Measurements from ENCODE around the gene FCHSD2. TPM values are rescaled to one million over a fixed set of nuclear protein-coding genes. Genes with fewer than 3 reads are reported as not detected.

FCHSD2 gene
- total and polyA plus RNA-seq, 2 donors (not counting 1 experiment from before 2014, with no cell fraction given): 113 to 189 TPM

- TF ChIP-seq CTCF (IDR thresholded peaks at IDR 0.05) (no peak), EZH2 (IDR thresholded peaks at IDR 0.05; ENCODE audit: borderline replicate concordance, insufficient read depth, low read depth, low read length, poor library complexity, severe bottlenecking) (no peak)
- peak overlapping the region; percentile 43 for H3K4me2 ChIP-seq (replicated peaks; ENCODE audit: low read depth, low read length, poor library complexity, severe bottlenecking)
- ATAC-seq (ENCODE audit: low read depth): peak; percentile 74
- H3K4me3 Mint-ChIP-seq: peak overlapping the region; percentile 56
- DNase-seq: peak; percentile 72
- H3K4me1 ChIP-seq (ENCODE audit: control insufficient read depth in 2 of 2, insufficient read depth in 2 of 2, low read length in 2 of 2): peaks cover 60 to 68% of the 10 kb centered on the region in 2 donors
- peaks cover 87% of the 10 kb centered on the region for H3K79me2 ChIP-seq (ENCODE audit: control insufficient read depth, insufficient read depth, low read length)
- H3K9ac ChIP-seq (ENCODE audit: low read length): peak overlapping the region; percentile 22
- peaks cover 12 to 47% of the 10 kb centered on the region in 2 experiments for H3K36me3 ChIP-seq (replicated peaks in 1 of 2; ENCODE audit: control extremely low read depth in 1 of 2, control insufficient read depth in 1 of 2, extremely low read depth in 1 of 2, insufficient read depth in 2 of 2, low read length in 1 of 2)
- H3K4me3 ChIP-seq (ENCODE audit: control extremely low read depth in 1 of 5, extremely low read depth in 1 of 5, insufficient read depth in 1 of 5, low read depth in 2 of 5, low read length in 4 of 5): peak overlapping the region in 1 of 5 experiments; percentile 31
- no peaks in the 10 kb centered on the region for H3K27me3 Mint-ChIP-seq
- H2AFZ ChIP-seq (ENCODE audit: insufficient read depth, low read depth, low read length, poor library complexity, severe bottlenecking): no peak overlapping the region
- H3K27ac Mint-ChIP-seq: peak overlapping the region; percentile 81
- intact Hi-C loops (cut with micrococcal nuclease): loop anchor here (2.0 to 5.0 kb wide), 3 partner anchors 36 to 140 kb away; partner anchors contain the start of gene FCHSD2
- peaks cover 1 to 13% (median 8%) of the 10 kb centered on the region in 3 donors for H3K9me3 ChIP-seq (ENCODE audit: control extremely low read depth in 1 of 3, control insufficient read depth in 2 of 3, insufficient read depth in 1 of 3, low read length in 2 of 3)
- H3K9me3 Mint-ChIP-seq (ENCODE audit: insufficient read depth): peaks cover 6% of the 10 kb centered on the region
- POLR2A ChIA-PET: no interaction called here
- H4K20me1 ChIP-seq (ENCODE audit: control insufficient read depth, insufficient read depth, low read length, poor library complexity, severe bottlenecking): no peaks in the 10 kb centered on the region
- CTCF ChIA-PET: interaction anchor here (1.0 kb wide), 1 partner anchor 139 kb away, joined by 3 read pairs; the partner anchor contains the start of gene FCHSD2
- H3K27ac ChIP-seq (ENCODE audit: low read length in 2 of 2): peak overlapping the region; percentile 86 to 87
- H3K4me1 Mint-ChIP-seq: peaks cover 66% of the 10 kb centered on the region
- no peaks in the 10 kb centered on the region for H3K27me3 ChIP-seq (replicated peaks in 1 of 4; ENCODE audit: control extremely low read depth in 1 of 4, control insufficient read depth in 3 of 4, insufficient read depth in 4 of 4, low read length in 3 of 4)
Measured at GRCh38 chr11:73003088-73003487, 139.0 kb downstream of the FCHSD2 start.

GRCh38 chr11:73002214-73002613 lies 139.9 kb downstream of the FCHSD2 start:
- no peak for TF ChIP-seq EZH2 (IDR thresholded peaks at IDR 0.05; ENCODE audit: borderline replicate concordance, insufficient read depth, low read depth, low read length, poor library complexity, severe bottlenecking)
- no peak for TF ChIP-seq CTCF (IDR thresholded peaks at IDR 0.05)
- no peaks in the 10 kb centered on the region for H3K27me3 ChIP-seq (replicated peaks in 1 of 4; ENCODE audit: control extremely low read depth in 1 of 4, control insufficient read depth in 3 of 4, insufficient read depth in 4 of 4, low read length in 3 of 4)
- no peak overlapping the region for H2AFZ ChIP-seq (ENCODE audit: insufficient read depth, low read depth, low read length, poor library complexity, severe bottlenecking)
- Mint-ChIP-seq H3K27me3 (no peaks in the 10 kb centered on the region), H3K27ac (peak overlapping the region; percentile 16), H3K4me1 (peaks cover 67% of the 10 kb centered on the region), H3K4me3 (peak overlapping the region; percentile 21), H3K9me3 (ENCODE audit: insufficient read depth) (peaks cover 6% of the 10 kb centered on the region)
- peaks cover 62 to 64% of the 10 kb centered on the region in 2 donors for H3K4me1 ChIP-seq (ENCODE audit: control insufficient read depth in 2 of 2, insufficient read depth in 2 of 2, low read length in 2 of 2)
- H3K79me2 ChIP-seq (ENCODE audit: control insufficient read depth, insufficient read depth, low read length): peaks cover 87% of the 10 kb centered on the region
- ChIA-PET CTCF (interaction anchor here (1.0 kb wide), 1 partner anchor 140 kb away, joined by 3 read pairs; the partner anchor contains the start of gene FCHSD2), POLR2A (no interaction called here)
- intact Hi-C loops (cut with micrococcal nuclease): loop anchor here (2.0 to 5.0 kb wide), 3 partner anchors 35 to 141 kb away; partner anchors contain the start of gene FCHSD2
- peak overlapping the region; percentile 86 to 87 for H3K27ac ChIP-seq (ENCODE audit: low read length in 2 of 2)
- DNase-seq (no peak), ATAC-seq (ENCODE audit: low read depth) (no peak)
- peaks cover 1 to 13% (median 8%) of the 10 kb centered on the region in 3 donors for H3K9me3 ChIP-seq (ENCODE audit: control extremely low read depth in 1 of 3, control insufficient read depth in 2 of 3, insufficient read depth in 1 of 3, low read length in 2 of 3)
- peaks cover 6 to 55% of the 10 kb centered on the region in 2 experiments for H3K36me3 ChIP-seq (replicated peaks in 1 of 2; ENCODE audit: control extremely low read depth in 1 of 2, control insufficient read depth in 1 of 2, extremely low read depth in 1 of 2, insufficient read depth in 2 of 2, low read length in 1 of 2)
- no peaks in the 10 kb centered on the region for H4K20me1 ChIP-seq (ENCODE audit: control insufficient read depth, insufficient read depth, low read length, poor library complexity, severe bottlenecking)
- no peak overlapping the region for H3K9ac ChIP-seq (ENCODE audit: low read length)
- peak overlapping the region in 1 of 5 experiments; percentile 5 for H3K4me3 ChIP-seq (ENCODE audit: control extremely low read depth in 1 of 5, extremely low read depth in 1 of 5, insufficient read depth in 1 of 5, low read depth in 2 of 5, low read length in 4 of 5)
- peak overlapping the region; percentile 21 for H3K4me2 ChIP-seq (replicated peaks; ENCODE audit: low read depth, low read length, poor library complexity, severe bottlenecking)
- 57% methylated on average over 1 of the region's 2 CpGs for WGBS (ENCODE audit: insufficient coverage)

All from B cell (primary cell).